IPS DF 19.7 (cell line): ENCODE results near the gene CRIM1.
"Not testable (repeated sequence)": the region's sequence is repeated elsewhere in the genome, so short reads cannot be mapped to it uniquely, and the experiment has no call there.

Experiments used
- DNase-seq: peaks from one replicate; pipeline ENCODE4 v3.0.0-alpha.2; 2013; ENCODE audit warnings: low read depth, low spot score

Gene CRIM1

DNA sequence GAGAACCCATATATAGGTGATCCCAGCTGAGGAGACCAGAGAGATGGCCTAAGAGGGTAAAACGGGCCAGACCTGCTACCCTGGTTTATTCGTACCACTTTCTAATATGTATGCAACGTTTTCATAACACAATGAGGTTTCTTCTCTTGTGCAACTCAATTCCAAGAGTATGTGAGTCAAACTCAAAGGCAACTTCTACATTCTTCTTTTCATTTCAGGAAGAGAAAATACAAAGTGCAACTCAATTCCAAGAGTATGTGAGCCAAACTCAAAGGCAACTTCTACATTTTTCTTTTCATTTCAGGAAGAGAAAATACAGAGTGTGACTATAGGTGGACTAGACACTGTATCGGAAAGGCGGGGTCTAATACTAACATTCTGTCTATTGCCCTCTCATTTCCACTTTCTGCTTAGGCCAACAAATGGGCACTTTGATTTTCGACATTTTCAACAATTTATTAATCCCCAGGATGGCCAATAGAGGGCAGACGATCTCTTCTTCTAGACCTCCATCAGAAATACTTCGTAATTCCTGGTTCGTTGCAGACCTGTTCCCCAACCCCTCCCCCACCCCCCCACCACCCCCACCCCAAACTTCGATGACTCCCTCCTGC is 3.7 kb upstream of the CRIM1 start:
- no peak for DNase-seq

- DNase-seq, result no peak
Observed at GRCh38 chr2:36352701-36353100, 2.9 kb upstream of the CRIM1 start.

- no peak for DNase-seq
Observed at GRCh38 chr2:36354811-36355150, 797 bp upstream of the CRIM1 start.

DNA sequence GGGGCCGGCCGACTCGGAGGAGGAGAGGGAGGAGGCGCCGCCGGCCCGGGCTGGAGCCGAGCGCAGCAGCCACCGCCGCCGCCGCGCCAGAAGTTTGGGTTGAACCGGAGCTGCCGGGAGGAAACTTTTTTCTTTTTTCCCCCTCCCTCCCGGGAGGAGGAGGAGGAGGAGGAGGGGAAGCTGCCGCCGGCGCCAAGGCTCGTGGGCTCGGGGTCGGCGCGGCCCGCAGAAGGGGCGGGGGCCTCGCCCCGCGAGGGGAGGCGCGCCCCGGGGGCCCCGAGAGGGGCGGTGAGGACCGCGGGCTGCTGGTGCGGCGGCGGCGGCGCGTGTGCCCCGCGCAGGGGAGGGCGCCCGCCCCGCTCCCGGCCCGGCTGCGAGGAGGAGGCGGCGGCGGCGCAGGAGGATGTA is 316 bp downstream of the CRIM1 start:
- DNase-seq, result no peak

DNA sequence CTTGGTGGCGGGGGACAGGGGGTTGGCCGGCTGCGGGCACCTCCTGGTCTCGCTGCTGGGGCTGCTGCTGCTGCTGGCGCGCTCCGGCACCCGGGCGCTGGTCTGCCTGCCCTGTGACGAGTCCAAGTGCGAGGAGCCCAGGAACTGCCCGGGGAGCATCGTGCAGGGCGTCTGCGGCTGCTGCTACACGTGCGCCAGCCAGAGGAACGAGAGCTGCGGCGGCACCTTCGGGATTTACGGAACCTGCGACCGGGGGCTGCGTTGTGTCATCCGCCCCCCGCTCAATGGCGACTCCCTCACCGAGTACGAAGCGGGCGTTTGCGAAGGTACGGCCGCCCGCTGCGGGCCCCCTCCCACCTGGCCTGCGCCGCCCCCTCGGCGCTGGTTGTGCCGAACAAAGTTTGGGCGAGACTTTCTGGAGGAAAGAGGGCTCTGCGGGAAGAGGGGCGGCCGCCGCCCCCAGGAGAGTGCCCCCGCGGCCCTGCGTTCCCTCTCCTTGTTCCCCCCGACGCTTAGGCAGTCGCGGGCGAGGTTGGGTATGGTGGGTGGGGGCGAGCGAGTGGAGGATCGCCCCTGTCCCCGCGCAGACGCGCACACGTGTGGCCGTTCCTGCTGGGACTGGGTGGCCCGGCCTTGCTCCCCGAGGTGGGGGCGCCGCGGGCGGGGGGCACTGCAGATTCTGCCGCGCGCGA is 866 bp downstream of the CRIM1 start:
- no peak for DNase-seq

GRCh38 chr2:36356990-36357846 is 1.6 kb downstream of the CRIM1 start:
- no peak for DNase-seq

DNA sequence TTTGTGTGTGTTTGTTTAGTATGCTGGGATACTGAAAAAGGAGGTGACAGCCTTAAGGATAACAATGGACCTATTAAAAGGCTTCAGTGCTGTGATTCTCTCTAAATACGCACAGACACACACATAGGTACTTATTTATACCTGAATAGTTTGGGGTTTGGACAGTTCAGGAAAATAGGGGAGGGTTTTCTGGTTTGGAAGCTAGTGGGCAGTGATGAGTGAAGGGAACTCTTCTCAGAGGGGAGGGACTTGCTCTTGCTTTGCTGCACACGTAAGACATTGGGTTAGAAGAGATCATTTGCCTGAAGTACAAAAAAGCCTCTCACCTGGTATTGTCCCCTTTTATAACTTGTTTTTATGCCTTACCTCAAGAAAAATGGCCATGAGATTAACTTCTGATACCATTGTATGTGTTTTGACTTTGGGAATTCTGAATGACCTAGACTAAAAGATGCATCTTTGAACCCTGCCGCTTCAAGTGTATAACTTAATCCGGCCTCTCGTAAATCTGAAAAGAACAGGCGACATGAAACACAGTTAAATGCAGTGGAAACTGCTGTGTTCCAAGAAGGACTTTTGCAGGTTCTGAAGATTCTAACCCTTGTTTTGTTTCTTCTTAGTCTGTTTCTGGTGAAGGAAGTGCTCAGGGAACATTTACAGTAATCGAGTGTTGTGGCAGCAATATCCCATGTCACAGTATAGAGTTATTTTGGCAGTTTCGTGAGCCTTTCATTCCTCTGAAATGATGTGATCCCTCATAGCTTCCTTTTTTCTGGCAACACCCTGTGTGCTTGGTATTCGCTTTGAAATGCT is 2.5 kb downstream of the CRIM1 start:
- DNase-seq, result no peak

GRCh38 chr2:36359067-36359466 is 3.5 kb downstream of the CRIM1 start:
- no peak for DNase-seq

GRCh38 chr2:36360063-36360462 is 4.5 kb downstream of the CRIM1 start:
- DNase-seq, result no peak

GRCh38 chr2:36360834-36361233 is 5.3 kb downstream of the CRIM1 start:
- DNase-seq, result no peak

DNA sequence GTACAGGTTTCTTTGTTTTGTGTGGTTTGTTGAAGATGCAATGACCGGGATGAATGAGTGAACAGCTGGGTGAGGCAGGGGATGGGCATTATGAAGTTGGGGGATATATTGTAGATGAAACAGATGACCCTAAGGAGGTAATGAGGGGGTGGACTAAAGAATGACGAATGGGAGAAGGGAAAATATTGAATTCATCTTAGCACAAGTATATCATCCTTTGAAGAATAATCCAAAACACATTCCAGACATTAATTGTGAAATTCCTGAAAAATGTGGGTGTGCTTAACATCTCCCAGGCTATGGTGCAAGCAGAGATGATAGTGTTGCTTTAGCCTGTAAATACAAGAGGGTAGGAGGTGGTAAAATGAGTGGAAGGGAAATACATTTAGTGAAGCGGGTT is 5.8 kb downstream of the CRIM1 start:
- DNase-seq, result no peak

- no peak for DNase-seq
Observed at GRCh38 chr2:36362291-36362690, 6.7 kb downstream of the CRIM1 start.

GRCh38 chr2:36363085-36363484 is 7.5 kb downstream of the CRIM1 start:
- not testable (repeated sequence) for DNase-seq

DNA sequence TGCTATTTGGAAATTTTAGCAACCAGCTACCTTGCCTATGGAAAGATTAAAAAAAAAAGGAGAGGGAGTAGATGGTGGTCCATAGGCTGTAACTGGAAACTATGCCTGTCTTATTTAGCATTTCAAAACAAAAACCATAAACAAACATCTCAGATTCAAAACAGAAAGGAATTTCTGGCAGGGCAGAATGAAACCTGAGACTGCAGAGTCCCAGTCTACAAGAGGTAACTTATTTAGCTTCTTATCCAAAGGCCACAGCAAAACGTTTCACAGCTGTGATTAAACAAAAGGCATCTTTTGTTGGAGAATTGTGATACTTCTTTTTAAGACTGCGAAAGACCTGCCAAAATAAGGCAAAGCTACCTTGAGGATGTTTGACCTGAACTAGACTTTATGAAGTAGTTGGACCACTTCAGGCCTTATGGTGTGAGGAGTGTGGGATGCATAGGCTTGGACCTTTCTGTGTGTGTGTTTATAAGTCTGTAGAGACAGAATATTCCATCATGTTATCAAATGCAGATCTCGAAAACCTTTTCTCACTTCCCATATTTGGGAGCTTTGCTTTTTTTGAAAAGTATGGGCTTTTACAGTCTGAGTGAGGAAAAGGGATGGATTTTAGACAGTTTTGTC is 11.0 kb downstream of the CRIM1 start:
- DNase-seq, result no peak

- DNase-seq, result no peak
Observed at GRCh38 chr2:36367486-36367885, 11.9 kb downstream of the CRIM1 start.

- DNase-seq, result no peak
Observed at GRCh38 chr2:36367895-36368353, 12.3 kb downstream of the CRIM1 start.

DNA sequence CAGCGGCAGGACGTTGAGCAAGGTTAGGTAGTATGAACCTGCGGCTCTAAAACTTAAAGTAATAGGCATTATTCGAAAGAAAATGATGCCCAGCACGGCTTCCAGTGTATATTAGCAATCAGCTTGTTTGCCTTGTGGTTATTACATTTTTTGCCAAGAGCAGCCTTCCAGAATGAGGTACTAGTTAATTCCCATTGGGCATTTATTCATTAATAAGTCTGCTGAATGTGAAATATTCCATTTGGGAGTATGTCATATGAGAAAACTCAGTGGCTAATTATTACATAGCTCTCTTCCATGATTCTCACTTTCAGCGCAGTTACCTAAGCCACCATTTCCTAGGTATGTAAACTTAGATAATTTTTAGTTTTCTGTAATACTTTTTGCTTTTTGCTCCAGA is 12.9 kb downstream of the CRIM1 start:
- no peak for DNase-seq

DNA sequence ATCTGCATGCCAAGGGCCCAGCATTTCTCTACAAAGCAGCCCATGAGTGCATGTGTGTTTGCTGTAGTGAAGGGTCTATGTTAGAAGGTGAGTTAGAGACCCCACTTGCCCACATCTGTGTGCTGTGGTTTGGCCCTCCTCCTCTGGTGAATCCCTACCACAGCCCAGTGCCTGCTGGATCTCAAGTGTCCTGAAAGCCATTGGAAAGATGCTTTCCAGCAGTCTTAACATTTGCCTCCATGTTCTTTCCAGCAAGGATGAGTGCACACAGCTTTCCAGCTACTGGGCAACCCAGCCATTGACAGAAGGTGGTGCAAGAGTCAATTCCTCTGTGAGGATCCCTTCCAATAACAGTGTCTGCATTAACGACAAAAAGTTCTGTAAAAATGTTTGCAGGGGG is 13.6 kb downstream of the CRIM1 start:
- no peak for DNase-seq

DNA sequence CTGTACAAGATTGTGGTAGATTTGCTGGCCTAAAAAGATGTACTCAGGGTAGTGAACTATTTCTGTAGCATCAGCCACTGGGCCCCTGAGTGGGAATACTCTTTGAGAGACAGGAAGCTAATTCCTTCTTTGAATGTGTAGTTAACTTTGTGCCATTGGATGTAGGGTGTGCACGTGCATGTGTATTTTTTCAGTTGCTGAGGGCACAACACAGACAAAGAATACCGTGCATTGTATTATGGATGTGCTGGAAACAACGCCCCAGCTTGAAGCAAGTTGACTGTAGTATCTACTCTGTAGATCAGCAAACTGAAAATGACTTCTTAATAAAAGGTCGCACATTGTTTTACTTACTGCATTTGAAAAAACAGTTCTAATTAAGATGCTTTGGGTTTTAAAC is 14.1 kb downstream of the CRIM1 start:
- DNase-seq, result no peak

DNA sequence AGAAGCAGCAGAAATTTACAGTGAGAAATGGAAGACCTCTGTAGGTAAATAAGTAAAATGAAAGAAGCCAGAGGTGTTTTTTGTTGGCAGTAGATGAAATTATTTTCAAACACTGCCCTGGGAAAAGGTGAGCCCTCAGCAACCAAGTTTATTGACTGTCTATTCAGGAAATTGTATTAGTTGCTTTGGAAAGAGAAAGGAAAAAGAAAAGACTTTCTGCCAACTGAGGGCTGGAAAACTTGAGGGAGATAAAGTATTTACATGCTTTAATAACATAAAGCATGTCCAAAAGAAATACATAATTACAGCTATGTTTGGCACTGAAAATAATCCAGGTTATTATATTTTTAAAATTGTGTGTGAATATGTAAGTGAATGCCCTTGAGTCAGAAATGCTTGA is 14.7 kb downstream of the CRIM1 start:
- DNase-seq, result no peak

DNA sequence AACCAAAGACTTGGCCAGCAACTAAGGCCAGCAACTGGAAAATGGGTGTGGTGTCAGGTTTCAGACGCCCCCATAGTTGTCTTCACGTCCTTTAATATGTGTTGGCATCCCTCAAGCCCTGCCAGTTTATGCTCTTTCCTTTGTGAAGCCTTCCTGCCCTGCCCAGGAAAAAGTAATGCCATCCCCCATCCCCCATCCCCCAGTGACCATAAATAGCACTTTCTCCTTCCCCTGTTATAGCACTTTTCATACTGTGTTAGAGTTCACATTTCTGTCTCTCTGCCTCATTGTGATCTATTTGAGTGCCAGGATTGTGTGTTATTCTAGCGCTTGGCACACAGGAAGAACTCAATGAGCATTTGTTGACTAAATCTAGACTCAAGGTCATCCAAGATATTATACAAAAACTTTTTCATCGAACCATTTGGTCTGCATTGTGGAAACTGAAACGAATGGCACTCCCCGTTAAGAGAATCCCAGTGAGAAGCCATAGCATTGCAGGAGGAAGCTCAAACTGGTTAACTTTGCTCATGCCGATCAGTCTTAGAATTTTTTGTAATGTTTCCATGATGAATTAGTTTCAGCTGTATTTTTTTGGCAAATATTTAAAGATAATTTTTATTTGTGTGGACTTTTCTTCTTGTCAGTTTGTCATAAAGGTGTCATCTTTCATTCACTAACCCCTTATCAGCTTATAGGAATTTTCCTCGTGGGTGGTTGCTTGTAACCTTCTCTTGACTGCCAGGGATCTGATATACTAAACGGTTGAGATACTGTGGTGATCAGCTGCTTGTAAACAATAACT is 15.7 kb downstream of the CRIM1 start:
- DNase-seq, result no peak
